GM12891 (cell line): Measurements from ENCODE around the gene AGPAT3.

Source experiments
- DNase-seq: peaks from one replicate; pipeline ENCODE4 v3.0.0; 2011; ENCODE audit warnings: low spot score; ENCODE audit not compliant: insufficient read length
- FAIRE-seq: peaks from 2 replicates; lab custom pipeline; 2011; peaks lifted over from hg19 to GRCh38; lab: Jason Lieb, UNC
- PAX5 ChIP-seq: IDR thresholded peaks from 2 replicates; pipeline ENCODE4 v1.6.1; 2011; ENCODE audit warnings: low read length, moderate library complexity, mild to moderate bottlenecking; ENCODE audit not compliant: insufficient read depth, severe bottlenecking
- POLR2A ChIP-seq: IDR thresholded peaks from 2 replicates; pipeline ENCODE4 v1.6.1; 2011; ENCODE audit warnings: low read depth, low read length, control low read depth
- POLR2AphosphoS5 ChIP-seq: IDR thresholded peaks from 2 replicates; pipeline ENCODE4 v1.6.1; 2011; ENCODE audit warnings: low read depth, low read length, control low read depth
- POU2F2 ChIP-seq: IDR thresholded peaks from 2 replicates; pipeline ENCODE4 v1.6.1; 2011; ENCODE audit warnings: low read depth, mild to moderate bottlenecking, control low read depth, low read length, moderate library complexity
- SPI1 ChIP-seq: IDR thresholded peaks from 2 replicates; pipeline ENCODE4 v1.6.1; 2011; ENCODE audit warnings: low read depth, low read length, control low read depth
- TAF1 ChIP-seq: IDR thresholded peaks from 2 replicates; pipeline ENCODE4 v1.6.1; 2011; ENCODE audit warnings: low read depth, low read length, control low read depth

The AGPAT3 gene

GRCh38 chr21:43881935-43882334 is 16.9 kb downstream of the AGPAT3 start:
- DNase-seq (no peak), FAIRE-seq (no peak)
- TF ChIP-seq PAX5 (no peak), POU2F2 (no peak), SPI1 (no peak), POLR2AphosphoS5 (no peak), POLR2A (no peak), TAF1 (no peak)

GRCh38 chr21:43882952-43883545 is 18.0 kb downstream of the AGPAT3 start:
- no peak for TF ChIP-seq POLR2AphosphoS5
- TF ChIP-seq TAF1 = no peak
- no peak for TF ChIP-seq POU2F2
- no peak for TF ChIP-seq SPI1
- no peak for TF ChIP-seq POLR2A
- TF ChIP-seq PAX5 = no peak

GRCh38 chr21:43884012-43884860 is 19.2 kb downstream of the AGPAT3 start:
- DNase-seq = peak; percentile 56
- peak; percentile 61 for FAIRE-seq

More at GRCh38 chr21:43882952-43883545, 18.0 kb downstream of the AGPAT3 start:
- DNase-seq (no peak), FAIRE-seq (no peak)

GRCh38 chr21:43884861-43885417 is 19.9 kb downstream of the AGPAT3 start:
- DNase-seq = no peak
- TF ChIP-seq TAF1 = no peak
- no peak for TF ChIP-seq POLR2AphosphoS5
- no peak for TF ChIP-seq POU2F2
- no peak for TF ChIP-seq POLR2A
- TF ChIP-seq PAX5 = no peak
- no peak for TF ChIP-seq SPI1
- no peak for FAIRE-seq

More at GRCh38 chr21:43884012-43884860, 19.2 kb downstream of the AGPAT3 start:
- no peak for TF ChIP-seq POLR2A
- TF ChIP-seq PAX5 = no peak
- TF ChIP-seq POU2F2 = no peak
- no peak for TF ChIP-seq POLR2AphosphoS5
- no peak for TF ChIP-seq TAF1
- no peak for TF ChIP-seq SPI1

- no peak for TF ChIP-seq TAF1
- no peak for TF ChIP-seq PAX5
- no peak for TF ChIP-seq SPI1
- no peak for TF ChIP-seq POU2F2
- no peak for TF ChIP-seq POLR2A
- no peak for TF ChIP-seq POLR2AphosphoS5
- no peak for FAIRE-seq
- no peak for DNase-seq
These were observed 20.7 kb downstream of the AGPAT3 start for GRCh38 chr21:43885721-43886120.

- TF ChIP-seq TAF1 (no peak), SPI1 (no peak), POU2F2 (no peak), POLR2A (no peak), POLR2AphosphoS5 (no peak), PAX5 (no peak)
- FAIRE-seq (no peak), DNase-seq (no peak)
These were observed 21.5 kb downstream of the AGPAT3 start for GRCh38 chr21:43886565-43886964.

- no peak for DNase-seq
- FAIRE-seq = no peak
- TF ChIP-seq PAX5 (no peak), POLR2AphosphoS5 (no peak), TAF1 (no peak), POU2F2 (no peak), POLR2A (no peak), SPI1 (no peak)
These were observed 24.0 kb downstream of the AGPAT3 start for GRCh38 chr21:43889069-43889468.

- FAIRE-seq (no peak), DNase-seq (no peak)
- TF ChIP-seq POU2F2 (no peak), PAX5 (no peak), POLR2AphosphoS5 (no peak), POLR2A (no peak), TAF1 (no peak), SPI1 (no peak)
These were observed 25.0 kb downstream of the AGPAT3 start for GRCh38 chr21:43890042-43890441.

GRCh38 chr21:43892334-43892733 is 27.3 kb downstream of the AGPAT3 start:
- DNase-seq (no peak), FAIRE-seq (no peak)

More at GRCh38 chr21:43892334-43892733, 27.3 kb downstream of the AGPAT3 start:
- TF ChIP-seq SPI1 (no peak), PAX5 (no peak), POLR2AphosphoS5 (no peak), POU2F2 (no peak), POLR2A (no peak), TAF1 (no peak)
